ENCODE measurements around the gene COL6A2.
"Not testable (repeated sequence)": the region's sequence is repeated elsewhere in the genome, so short reads cannot be mapped to it uniquely, and the experiment has no call there.

Gene COL6A2

DNA sequence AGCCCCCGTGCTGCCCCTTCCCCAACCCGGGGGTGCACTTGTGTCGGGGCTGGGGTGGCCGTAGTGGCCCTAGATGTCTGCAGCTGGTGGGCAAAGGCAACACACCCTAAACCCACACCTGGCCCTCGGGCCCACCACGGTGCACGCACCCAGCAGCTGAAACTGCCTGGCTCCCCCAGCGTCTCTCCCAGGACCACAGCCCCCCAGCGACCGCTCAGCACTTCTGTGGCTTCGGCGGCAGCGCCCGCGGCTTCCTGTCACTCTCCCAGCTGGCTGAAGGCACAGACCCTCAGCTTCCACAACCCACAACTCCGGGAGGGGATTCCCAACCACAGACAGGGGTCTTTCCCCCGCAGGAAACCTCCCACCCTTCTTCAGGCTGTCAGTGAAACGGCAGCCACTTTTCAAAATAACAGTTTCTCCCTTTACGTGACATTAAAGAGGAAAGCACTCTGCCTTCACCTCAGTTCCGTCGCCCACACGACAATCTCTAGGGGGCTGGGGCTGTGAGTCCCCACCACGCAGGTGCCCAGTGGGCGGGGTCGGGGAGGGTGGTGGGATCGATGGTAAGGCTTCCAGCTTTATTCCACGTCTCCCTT, 40.7 kb upstream of the COL6A2 start:
- DNase-seq (ENCODE audit: low read depth) = no peak
- TF ChIP-seq, protein P1, sequence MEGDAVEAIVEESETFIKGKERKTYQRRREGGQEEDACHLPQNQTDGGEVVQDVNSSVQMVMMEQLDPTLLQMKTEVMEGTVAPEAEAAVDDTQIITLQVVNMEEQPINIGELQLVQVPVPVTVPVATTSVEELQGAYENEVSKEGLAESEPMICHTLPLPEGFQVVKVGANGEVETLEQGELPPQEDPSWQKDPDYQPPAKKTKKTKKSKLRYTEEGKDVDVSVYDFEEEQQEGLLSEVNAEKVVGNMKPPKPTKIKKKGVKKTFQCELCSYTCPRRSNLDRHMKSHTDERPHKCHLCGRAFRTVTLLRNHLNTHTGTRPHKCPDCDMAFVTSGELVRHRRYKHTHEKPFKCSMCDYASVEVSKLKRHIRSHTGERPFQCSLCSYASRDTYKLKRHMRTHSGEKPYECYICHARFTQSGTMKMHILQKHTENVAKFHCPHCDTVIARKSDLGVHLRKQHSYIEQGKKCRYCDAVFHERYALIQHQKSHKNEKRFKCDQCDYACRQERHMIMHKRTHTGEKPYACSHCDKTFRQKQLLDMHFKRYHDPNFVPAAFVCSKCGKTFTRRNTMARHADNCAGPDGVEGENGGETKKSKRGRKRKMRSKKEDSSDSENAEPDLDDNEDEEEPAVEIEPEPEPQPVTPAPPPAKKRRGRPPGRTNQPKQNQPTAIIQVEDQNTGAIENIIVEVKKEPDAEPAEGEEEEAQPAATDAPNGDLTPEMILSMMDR (IDR thresholded peaks at IDR 0.05; ENCODE audit: insufficient read depth, low read depth, low read length, missing control alignments) = no peak
- no peak overlapping the region for H3K4me3 ChIP-seq (ENCODE audit: low read length)

DNA sequence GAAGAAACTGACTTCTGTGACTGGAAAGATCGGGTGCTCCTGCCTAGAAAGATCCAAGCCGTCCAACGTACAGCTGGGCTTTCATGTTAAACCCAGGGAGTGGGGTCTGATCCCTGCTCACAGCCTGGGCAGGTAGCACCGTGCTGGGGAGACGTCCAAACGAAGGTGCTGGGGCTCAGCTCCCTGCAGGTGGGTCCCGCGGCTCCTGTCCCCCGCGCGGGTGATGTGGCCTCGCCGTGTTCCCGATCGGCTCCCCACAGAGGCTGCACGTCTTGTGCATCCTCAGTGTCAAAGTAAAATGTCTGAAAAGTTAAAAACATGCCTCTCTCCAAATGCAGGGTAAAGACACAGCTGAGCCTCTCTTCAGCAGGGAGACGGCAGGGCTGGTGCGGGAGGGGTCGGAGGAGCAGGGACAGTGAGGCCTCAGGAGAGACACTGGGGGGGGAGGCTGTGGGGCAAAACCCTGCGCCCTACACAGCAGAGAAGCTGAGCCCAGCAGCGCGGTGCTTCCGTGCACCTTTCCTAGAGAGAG, 40.1 kb upstream of the COL6A2 start:
- no peak for DNase-seq (ENCODE audit: low read depth)
- no peak overlapping the region for H3K4me3 ChIP-seq (ENCODE audit: low read length)
- TF ChIP-seq, protein P1 (IDR thresholded peaks at IDR 0.05; ENCODE audit: insufficient read depth, low read depth, low read length, missing control alignments) = no peak

DNA sequence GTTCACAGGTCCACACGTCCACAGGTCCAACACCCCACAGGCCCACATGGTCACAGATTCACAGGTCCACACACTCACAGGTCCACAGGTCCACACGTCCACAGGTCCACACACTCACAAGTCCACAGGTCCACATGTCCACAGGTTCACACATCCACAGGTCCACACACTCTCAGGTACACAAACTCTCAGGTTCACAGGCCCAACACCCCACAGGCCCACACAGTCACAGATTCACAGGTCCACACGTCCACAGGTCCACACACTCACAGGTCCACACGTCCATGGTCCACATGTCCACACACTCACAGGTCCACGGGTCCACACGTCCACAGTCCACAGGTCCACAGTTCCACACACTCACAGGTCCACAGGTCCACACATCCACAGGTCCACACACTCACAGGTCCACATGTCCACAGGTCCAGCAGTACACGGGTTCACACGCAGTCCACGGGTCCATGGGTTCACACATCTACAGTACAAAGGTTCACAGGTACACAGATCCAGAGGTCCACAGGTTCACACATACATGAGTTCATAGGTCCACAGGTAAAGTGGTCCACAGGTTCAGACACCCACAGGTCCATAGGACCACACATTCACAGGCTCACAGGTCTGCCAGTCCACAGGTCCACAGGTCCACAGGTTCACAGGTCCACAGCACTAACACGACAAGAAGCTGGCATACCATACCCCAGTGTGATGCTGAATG, 39.3 kb upstream of the COL6A2 start:
- TF ChIP-seq, protein P1 (IDR thresholded peaks at IDR 0.05; ENCODE audit: insufficient read depth, low read depth, low read length, missing control alignments) = no peak
- H3K4me3 ChIP-seq (ENCODE audit: low read length) = no peak overlapping the region
- no peak for DNase-seq (ENCODE audit: low read depth)

DNA sequence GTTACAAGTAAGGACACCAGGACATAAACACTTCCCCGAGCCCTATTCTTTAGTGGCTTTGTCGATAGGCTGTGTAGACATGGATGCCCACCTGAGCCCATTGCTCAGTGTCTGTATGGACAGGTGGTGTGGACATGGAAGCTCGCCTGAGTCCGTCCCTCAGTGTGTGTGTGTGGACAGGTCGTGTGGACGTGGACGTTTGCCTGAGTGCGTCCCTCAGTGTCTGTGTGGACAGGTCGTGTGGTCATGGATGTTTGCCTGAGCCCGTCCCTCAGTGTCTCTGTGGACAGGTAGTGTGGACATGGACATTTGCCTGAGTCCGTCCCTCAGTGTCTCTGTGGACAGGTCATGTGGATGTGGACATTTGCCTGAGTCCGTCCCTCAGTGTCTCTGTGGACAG, 38.7 kb upstream of the COL6A2 start:
- no peak for DNase-seq (ENCODE audit: low read depth)
- H3K4me3 ChIP-seq (ENCODE audit: low read length) = no peak overlapping the region
- TF ChIP-seq, protein P1 (IDR thresholded peaks at IDR 0.05; ENCODE audit: insufficient read depth, low read depth, low read length, missing control alignments) = no peak

DNA sequence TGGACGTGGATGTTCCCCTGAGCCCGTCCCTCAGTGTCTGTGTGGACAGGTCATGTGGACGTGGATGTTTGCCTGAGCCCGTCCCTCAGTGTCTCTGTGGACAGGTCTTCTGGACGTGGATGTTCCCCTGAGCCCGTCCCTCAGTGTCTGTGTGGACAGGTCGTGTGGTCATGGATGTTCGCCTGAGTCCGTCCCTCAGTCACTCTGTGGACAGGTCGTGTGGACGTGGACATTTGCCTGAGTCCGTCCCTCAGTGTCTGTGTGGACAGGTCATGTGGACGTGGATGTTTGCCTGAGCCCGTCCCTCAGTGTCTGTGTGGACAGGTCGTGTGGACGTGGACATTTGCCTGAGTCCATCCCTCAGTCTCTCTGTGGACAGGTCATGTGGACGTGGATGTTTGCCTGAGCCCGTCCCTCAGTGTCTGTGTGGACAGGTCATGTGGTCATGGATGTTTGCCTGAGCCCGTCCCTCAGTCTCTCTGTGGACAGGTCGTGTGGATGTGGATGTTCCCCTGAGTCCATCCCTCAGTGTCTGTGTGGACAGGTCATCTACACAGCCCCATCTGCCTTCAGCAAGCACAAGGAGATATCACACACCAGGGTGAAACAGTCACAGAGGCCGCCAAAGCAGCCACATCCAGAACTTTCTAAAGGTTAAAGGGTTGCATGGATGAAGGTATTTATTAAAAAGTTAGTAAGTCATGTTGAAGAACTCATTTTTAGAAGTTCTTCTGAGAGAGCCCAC, 38.0 kb upstream of the COL6A2 start:
- DNase-seq (ENCODE audit: low read depth); H3K4me3 ChIP-seq (ENCODE audit: low read length): not testable (repeated sequence)

DNA sequence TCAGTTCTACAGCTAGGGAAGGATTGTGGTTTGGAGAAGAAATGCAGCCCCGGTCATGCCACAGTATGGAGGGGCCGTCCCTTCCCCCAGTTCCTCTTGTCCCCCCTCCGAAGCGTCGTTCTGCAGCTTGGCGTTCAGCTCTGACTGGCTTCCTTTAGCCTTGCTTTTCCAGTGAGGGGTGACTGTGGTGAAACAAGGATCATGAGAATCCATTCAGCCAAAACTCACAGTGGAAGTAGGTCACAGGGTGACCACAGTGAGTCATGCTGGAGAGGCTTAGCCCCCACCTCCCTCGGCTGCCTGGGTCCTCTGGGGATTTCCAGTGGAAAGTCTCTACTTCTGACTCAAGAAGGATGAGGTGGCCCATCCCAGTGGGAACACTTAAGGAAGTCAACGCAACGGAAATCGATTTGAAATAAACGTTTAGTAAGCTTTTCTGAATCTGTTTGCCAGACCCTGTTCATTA, 37.3 kb upstream of the COL6A2 start:
- TF ChIP-seq, protein P1 (IDR thresholded peaks at IDR 0.05; ENCODE audit: insufficient read depth, low read depth, low read length, missing control alignments) = no peak
- no peak overlapping the region for H3K4me3 ChIP-seq (ENCODE audit: low read length)
- no peak for DNase-seq (ENCODE audit: low read depth)

DNA sequence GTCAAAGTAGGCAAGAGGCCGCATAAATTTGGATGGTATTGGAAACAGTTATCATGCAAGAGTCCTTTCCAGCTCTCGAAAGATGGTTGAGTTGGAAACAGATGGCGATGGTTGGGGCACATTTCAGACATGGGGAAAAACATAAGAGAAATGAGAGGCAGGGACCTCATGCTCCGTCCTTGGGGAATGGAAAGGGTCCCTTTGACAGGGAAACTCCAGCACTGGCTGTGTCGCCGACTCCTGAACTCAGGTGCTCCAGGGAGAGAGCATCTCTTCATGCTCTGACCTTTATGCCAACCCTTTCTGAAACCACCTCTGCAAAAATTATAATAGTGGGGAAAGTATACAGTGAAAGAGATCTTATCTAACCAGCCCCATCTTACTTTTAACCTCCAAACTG, 36.8 kb upstream of the COL6A2 start:
- TF ChIP-seq, protein P1 (IDR thresholded peaks at IDR 0.05; ENCODE audit: insufficient read depth, low read depth, low read length, missing control alignments) = no peak
- H3K4me3 ChIP-seq (ENCODE audit: low read length) = no peak overlapping the region
- DNase-seq (ENCODE audit: low read depth) = no peak
